WTC11 (cell line): Measurements from ENCODE around the gene PABPN1. TPM values are rescaled to one million over a fixed set of nuclear protein-coding genes. Genes with fewer than 3 reads are reported as not detected.

Source experiments
- ATAC-seq: fragments of 200-7000 bp; cut with Tn5 transposase; 2 replicates; pipeline ENCODE4 v1.10.0; 2021; ENCODE audit warnings: mild to moderate bottlenecking, moderate library complexity
- CTCF ChIA-PET: fragments of 300-600 bp; sonication (Branson Sonifier 250); formaldehyde crosslinking; loops from one replicate; lab custom pipeline; 2021; ENCODE audit warnings: antibody characterized with exemption; lab: Charles Lee
- POLR2A ChIA-PET: fragments of 350-600 bp; sonication (Branson Sonifier 250); formaldehyde crosslinking; loops from one replicate; lab custom pipeline; 2021; ENCODE audit warnings: antibody characterized with exemption; lab: Charles Lee
- DNase-seq: peaks from one replicate; pipeline ENCODE4 v3.0.0; 2021; ENCODE audit warnings: low spot score
- H3K27ac Mint-ChIP-seq: 2 replicates; pipeline ENCODE4 v1.8.0; 2021; ENCODE audit warnings: mixed read lengths
- H3K27me3 Mint-ChIP-seq: 2 replicates; pipeline ENCODE4 v1.8.0; 2021; ENCODE audit warnings: low read depth, mild to moderate bottlenecking, moderate library complexity, mixed read lengths
- H3K36me3 Mint-ChIP-seq: 2 replicates; pipeline ENCODE4 v1.8.0; 2021; ENCODE audit warnings: mixed read lengths
- H3K4me1 Mint-ChIP-seq: 2 replicates; pipeline ENCODE4 v1.8.0; 2022; ENCODE audit warnings: mixed read lengths
- H3K4me3 Mint-ChIP-seq: 2 replicates; pipeline ENCODE4 v1.8.0; 2021; ENCODE audit warnings: mild to moderate bottlenecking, moderate library complexity, mixed read lengths
- H3K9me3 Mint-ChIP-seq: 2 replicates; pipeline ENCODE4 v1.8.0; 2021; ENCODE audit warnings: mixed read lengths
- AFF4 ChIP-seq: sonication (generic); formaldehyde crosslinking; IDR thresholded peaks from 2 replicates; pipeline ENCODE4 v1.8.1; 2023; ENCODE audit warnings: mild to moderate bottlenecking, missing genetic modification reagents, borderline replicate concordance
- ARID4B ChIP-seq: sonication (generic); formaldehyde crosslinking; IDR thresholded peaks from 2 replicates; pipeline ENCODE4 v1.8.0; 2023; ENCODE audit warnings: missing genetic modification reagents, mild to moderate bottlenecking, borderline replicate concordance
- ATF3 ChIP-seq: sonication (generic); formaldehyde crosslinking; conservative IDR thresholded peaks from 2 replicates; pipeline ENCODE4 v1.8.1; 2022; ENCODE audit warnings: mild to moderate bottlenecking, missing genetic modification reagents
- E2F1 ChIP-seq: sonication (generic); formaldehyde crosslinking; IDR thresholded peaks from 2 replicates; pipeline ENCODE4 v1.8.0; 2022; ENCODE audit warnings: mild to moderate bottlenecking, missing genetic modification reagents
- E2F4 ChIP-seq: sonication (generic); formaldehyde crosslinking; IDR thresholded peaks from 2 replicates; pipeline ENCODE4 v1.8.1; 2022; ENCODE audit warnings: low read depth, mild to moderate bottlenecking, moderate library complexity, missing genetic modification reagents, borderline replicate concordance
- FOXJ3 ChIP-seq: sonication (generic); formaldehyde crosslinking; IDR thresholded peaks from 2 replicates; pipeline ENCODE4 v1.9.0; 2021; ENCODE audit warnings: missing genetic modification reagents, mild to moderate bottlenecking, borderline replicate concordance
- FOXK1 ChIP-seq: sonication (generic); formaldehyde crosslinking; IDR thresholded peaks from 2 replicates; pipeline ENCODE4 v1.8.0; 2022; ENCODE audit warnings: mild to moderate bottlenecking, moderate library complexity, missing genetic modification reagents
- NR1H2 ChIP-seq: sonication (generic); formaldehyde crosslinking; IDR thresholded peaks from 2 replicates; pipeline ENCODE4 v1.9.0; 2021; ENCODE audit warnings: mild to moderate bottlenecking, moderate library complexity, missing genetic modification reagents
- RORB ChIP-seq: fragments of 250-450 bp; sonication (Bioruptor Pico); IDR thresholded peaks from 2 replicates; pipeline ENCODE4 v1.9.0; 2021; ENCODE audit warnings: mild to moderate bottlenecking
- SOX15 ChIP-seq: fragments of 250-450 bp; sonication (Bioruptor Pico); IDR thresholded peaks from 2 replicates; pipeline ENCODE4 v1.9.0; 2021; ENCODE audit warnings: mild to moderate bottlenecking
- total RNA-seq: library from RNA; stranded (reverse); gene quantifications from 3 replicates; pipeline ENCODE4 v1.2.3, GENCODE V29; 2021
- TF ChIP-seq, protein P1 (sequence below): fragments of 250-450 bp; sonication (Bioruptor Pico); IDR thresholded peaks from 2 replicates; pipeline ENCODE4 v1.9.0; 2021; ENCODE audit warnings: mild to moderate bottlenecking, borderline replicate concordance

Gene PABPN1
- total RNA-seq, 1 experiment from 2014 or later, result 321 TPM

GRCh38 chr14:23310546-23310945, 10.7 kb upstream of the PABPN1 start (continued):
- TF ChIP-seq AFF4 (CRISPR knock-in tag), result no peak
- no peak for TF ChIP-seq E2F1 (CRISPR knock-in tag)
- no peak for TF ChIP-seq E2F4
- no peak for TF ChIP-seq RORB (CRISPR knock-in tag)
- no peak for TF ChIP-seq SOX15
- no peak for TF ChIP-seq FOXJ3 (CRISPR knock-in tag)
- no peak for TF ChIP-seq NR1H2 (CRISPR knock-in tag)

DNA sequence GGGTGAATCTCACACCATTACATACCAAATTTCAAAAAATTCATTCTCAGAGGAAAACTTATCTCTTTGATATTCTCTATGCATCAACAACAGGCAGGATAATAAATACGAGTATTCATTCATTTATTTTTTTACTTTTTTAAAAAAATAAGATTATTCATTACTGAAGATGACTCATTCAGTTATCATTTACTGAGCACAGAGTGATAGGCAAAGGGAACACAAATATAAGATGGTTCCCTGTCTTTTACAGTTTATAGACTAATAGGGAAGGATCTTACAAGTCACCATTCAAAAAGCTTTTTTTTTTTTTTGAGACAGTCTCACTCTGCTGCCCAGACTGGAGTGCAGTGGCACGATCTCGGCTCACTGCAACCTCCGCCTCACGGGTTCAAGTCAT, 5.0 kb upstream of the PABPN1 start:
- POLR2A ChIA-PET, result no interaction called here
- Mint-ChIP-seq H3K4me1 (peaks cover 13% of the 10 kb centered on the region), H3K4me3 (no peak overlapping the region), H3K27ac (no peak overlapping the region), H3K9me3 (no peaks in the 10 kb centered on the region), H3K36me3 (peaks cover 5% of the 10 kb centered on the region), H3K27me3 (no peaks in the 10 kb centered on the region)
- TF ChIP-seq, protein P1, sequence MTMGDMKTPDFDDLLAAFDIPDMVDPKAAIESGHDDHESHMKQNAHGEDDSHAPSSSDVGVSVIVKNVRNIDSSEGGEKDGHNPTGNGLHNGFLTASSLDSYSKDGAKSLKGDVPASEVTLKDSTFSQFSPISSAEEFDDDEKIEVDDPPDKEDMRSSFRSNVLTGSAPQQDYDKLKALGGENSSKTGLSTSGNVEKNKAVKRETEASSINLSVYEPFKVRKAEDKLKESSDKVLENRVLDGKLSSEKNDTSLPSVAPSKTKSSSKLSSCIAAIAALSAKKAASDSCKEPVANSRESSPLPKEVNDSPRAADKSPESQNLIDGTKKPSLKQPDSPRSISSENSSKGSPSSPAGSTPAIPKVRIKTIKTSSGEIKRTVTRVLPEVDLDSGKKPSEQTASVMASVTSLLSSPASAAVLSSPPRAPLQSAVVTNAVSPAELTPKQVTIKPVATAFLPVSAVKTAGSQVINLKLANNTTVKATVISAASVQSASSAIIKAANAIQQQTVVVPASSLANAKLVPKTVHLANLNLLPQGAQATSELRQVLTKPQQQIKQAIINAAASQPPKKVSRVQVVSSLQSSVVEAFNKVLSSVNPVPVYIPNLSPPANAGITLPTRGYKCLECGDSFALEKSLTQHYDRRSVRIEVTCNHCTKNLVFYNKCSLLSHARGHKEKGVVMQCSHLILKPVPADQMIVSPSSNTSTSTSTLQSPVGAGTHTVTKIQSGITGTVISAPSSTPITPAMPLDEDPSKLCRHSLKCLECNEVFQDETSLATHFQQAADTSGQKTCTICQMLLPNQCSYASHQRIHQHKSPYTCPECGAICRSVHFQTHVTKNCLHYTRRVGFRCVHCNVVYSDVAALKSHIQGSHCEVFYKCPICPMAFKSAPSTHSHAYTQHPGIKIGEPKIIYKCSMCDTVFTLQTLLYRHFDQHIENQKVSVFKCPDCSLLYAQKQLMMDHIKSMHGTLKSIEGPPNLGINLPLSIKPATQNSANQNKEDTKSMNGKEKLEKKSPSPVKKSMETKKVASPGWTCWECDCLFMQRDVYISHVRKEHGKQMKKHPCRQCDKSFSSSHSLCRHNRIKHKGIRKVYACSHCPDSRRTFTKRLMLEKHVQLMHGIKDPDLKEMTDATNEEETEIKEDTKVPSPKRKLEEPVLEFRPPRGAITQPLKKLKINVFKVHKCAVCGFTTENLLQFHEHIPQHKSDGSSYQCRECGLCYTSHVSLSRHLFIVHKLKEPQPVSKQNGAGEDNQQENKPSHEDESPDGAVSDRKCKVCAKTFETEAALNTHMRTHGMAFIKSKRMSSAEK (CRISPR knock-in tag), result no peak
- no peak for TF ChIP-seq ARID4B
- TF ChIP-seq FOXK1 (CRISPR knock-in tag), result no peak
- no peak for TF ChIP-seq ATF3 (CRISPR knock-in tag)
- ATAC-seq (no peak), DNase-seq (no peak)
- CTCF ChIA-PET, result interaction anchor here (0.9 to 1.1 kb wide), 3 partner anchors 44 to 247 kb away, joined by 3 to 5 read pairs (median 4); no protein-coding TSS in a partner anchor
